H9 (cell line): Measurements from ENCODE around the gene MRPL14. TPM values are rescaled to one million over a fixed set of nuclear protein-coding genes. Genes with fewer than 3 reads are reported as not detected.

Experiments used
- DNase-seq: peaks from one replicate; pipeline ENCODE4 v3.0.0-alpha.2; 2017
- H2AFZ ChIP-seq: one replicate; pipeline ENCODE4 v1.6.1; 2013; ENCODE audit warnings: mild to moderate bottlenecking, low read length, control low read depth, moderate library complexity
- H2AK5ac ChIP-seq: 2 replicates; pipeline ENCODE4 v1.6.1; 2013; ENCODE audit warnings: low read length, control low read depth, mixed read lengths; ENCODE audit not compliant: insufficient read length
- H2BK120ac ChIP-seq: one replicate; pipeline ENCODE4 v1.6.1; 2013; ENCODE audit warnings: low read depth, mild to moderate bottlenecking, low read length, control low read depth, inconsistent platforms; ENCODE audit not compliant: poor library complexity, severe bottlenecking
- H2BK12ac ChIP-seq: 2 replicates; pipeline ENCODE4 v1.6.1; 2013; ENCODE audit warnings: low read length, control low read depth, mixed read lengths, low read depth; ENCODE audit not compliant: insufficient read length
- H2BK15ac ChIP-seq: 2 replicates; pipeline ENCODE4 v1.6.1; 2013; ENCODE audit warnings: low read depth, low read length, control low read depth
- H2BK20ac ChIP-seq: one replicate; pipeline ENCODE4 v1.6.1; 2013; ENCODE audit warnings: low read depth, mild to moderate bottlenecking, low read length, control low read depth, inconsistent platforms; ENCODE audit not compliant: poor library complexity, severe bottlenecking
- H2BK5ac ChIP-seq: 2 replicates; pipeline ENCODE4 v1.6.1; 2013; ENCODE audit warnings: low read length, control low read depth, mixed read lengths; ENCODE audit not compliant: insufficient read length
- H3K14ac ChIP-seq: 2 replicates; pipeline ENCODE4 v1.6.1; 2013; ENCODE audit warnings: low read length, control low read depth; ENCODE audit not compliant: insufficient read depth
- H3K18ac ChIP-seq: 2 replicates; pipeline ENCODE4 v1.6.1; 2013; ENCODE audit warnings: low read depth, mild to moderate bottlenecking, mixed read lengths, low read length, control low read depth; ENCODE audit not compliant: insufficient read length
- H3K23ac ChIP-seq: 2 replicates; pipeline ENCODE4 v1.6.1; 2013; ENCODE audit warnings: low read length, control low read depth, mixed read lengths, low read depth; ENCODE audit not compliant: insufficient read length
- H3K23me2 ChIP-seq: 2 replicates; pipeline ENCODE4 v1.6.1; 2013; ENCODE audit warnings: low read depth, mild to moderate bottlenecking, mixed read lengths, low read length, control low read depth; ENCODE audit not compliant: insufficient read length, poor library complexity, severe bottlenecking
- H3K27ac ChIP-seq: 2 replicates; pipeline ENCODE4 v1.5.1; 2013; ENCODE audit warnings: low read length, control low read depth, mixed read lengths, low read depth; ENCODE audit not compliant: insufficient read length
- H3K27me3 ChIP-seq: 2 replicates; pipeline ENCODE4 v1.6.1; 2013; ENCODE audit warnings: low read length, control low read depth, inconsistent platforms; ENCODE audit not compliant: insufficient read depth
- H3K4ac ChIP-seq: 2 replicates; pipeline ENCODE4 v1.6.1; 2013; ENCODE audit warnings: low read depth, mild to moderate bottlenecking, control low read depth, inconsistent platforms, low read length, moderate library complexity
- H3K4me1 ChIP-seq: 2 replicates; pipeline ENCODE4 v1.6.1; 2013; ENCODE audit warnings: low read length, control low read depth, inconsistent platforms; ENCODE audit not compliant: insufficient read depth
- H3K4me2 ChIP-seq: 2 replicates; pipeline ENCODE4 v1.6.1; 2013; ENCODE audit warnings: low read length, control low read depth, mixed read lengths; ENCODE audit not compliant: insufficient read length, insufficient read depth
- H3K56ac ChIP-seq: 2 replicates; pipeline ENCODE4 v1.6.1; 2013; ENCODE audit warnings: low read depth, mild to moderate bottlenecking, mixed read lengths, low read length, control low read depth; ENCODE audit not compliant: insufficient read length
- H3K79me1 ChIP-seq: 2 replicates; pipeline ENCODE4 v1.6.1; 2013; ENCODE audit warnings: low read depth, mild to moderate bottlenecking, moderate library complexity, low read length, control low read depth, inconsistent platforms; ENCODE audit not compliant: insufficient read depth, poor library complexity, severe bottlenecking
- H3K79me2 ChIP-seq: 2 replicates; pipeline ENCODE4 v1.6.1; 2013; ENCODE audit warnings: low read length, control low read depth, inconsistent platforms; ENCODE audit not compliant: insufficient read depth
- H3K9ac ChIP-seq: 2 replicates; pipeline ENCODE4 v1.6.1; 2013; ENCODE audit warnings: low read length, control low read depth, mixed read lengths; ENCODE audit not compliant: insufficient read length; ENCODE audit errors: extremely low read depth
- H3K9me3 ChIP-seq: one replicate; pipeline ENCODE4 v1.6.1; 2013; ENCODE audit warnings: low read depth, low read length, inconsistent platforms; ENCODE audit not compliant: control insufficient read depth
- H3T11ph ChIP-seq: one replicate; pipeline ENCODE4 v1.6.1; 2013; ENCODE audit warnings: mild to moderate bottlenecking, low read length, control low read depth, inconsistent platforms
- H4K20me1 ChIP-seq: one replicate; pipeline ENCODE4 v1.6.1; 2013; ENCODE audit not compliant: control insufficient read depth, insufficient read length, insufficient read depth
- H4K5ac ChIP-seq: 2 replicates; pipeline ENCODE4 v1.6.1; 2013; ENCODE audit warnings: low read depth, mild to moderate bottlenecking, mixed read lengths, low read length, control low read depth; ENCODE audit not compliant: insufficient read length
- H4K8ac ChIP-seq: replicated peaks from 2 replicates; pipeline ENCODE4 v1.6.1; 2013; ENCODE audit warnings: low read length, control low read depth, mixed read lengths, low read depth; ENCODE audit not compliant: insufficient read length
- H4K91ac ChIP-seq: 2 replicates; pipeline ENCODE4 v1.6.1; 2013; ENCODE audit warnings: low read depth, mild to moderate bottlenecking, moderate library complexity, mixed read lengths, low read length, control low read depth; ENCODE audit not compliant: insufficient read length
- H3K27ac Mint-ChIP-seq, 3 experiments: 2 replicates in 2 of 3; 3 replicates in 1 of 3; pipeline ENCODE4 v1.8.0; 2020 to 2021; ENCODE audit warnings: mixed read lengths in 3 of 3, mild to moderate bottlenecking in 1 of 3, moderate library complexity in 1 of 3
- H3K27me3 Mint-ChIP-seq: 2 replicates; pipeline ENCODE4 v1.8.0; 2021; ENCODE audit warnings: low read depth, mild to moderate bottlenecking, moderate library complexity, mixed read lengths
- H3K36me3 Mint-ChIP-seq, 3 experiments: 2 replicates in 2 of 3; 3 replicates in 1 of 3; pipeline ENCODE4 v1.8.0; 2020 to 2021; ENCODE audit warnings: low read depth in 3 of 3, mixed read lengths in 3 of 3; ENCODE audit not compliant: insufficient read depth in 1 of 3
- H3K4me1 Mint-ChIP-seq, 2 experiments: 2 replicates each; pipeline ENCODE4 v1.8.0; 2020; ENCODE audit warnings: mixed read lengths in 2 of 2
- H3K4me3 Mint-ChIP-seq, 2 experiments: 2 replicates in 1 of 2; 3 replicates in 1 of 2; pipeline ENCODE4 v1.8.0; 2020 to 2021; ENCODE audit warnings: mild to moderate bottlenecking in 2 of 2, mixed read lengths in 2 of 2, moderate library complexity in 1 of 2
- H3K9me3 Mint-ChIP-seq, 2 experiments: 2 replicates in 1 of 2; 3 replicates in 1 of 2; pipeline ENCODE4 v1.8.0; 2020; ENCODE audit warnings: mild to moderate bottlenecking in 2 of 2, mixed read lengths in 2 of 2, moderate library complexity in 1 of 2
- WGBS: extraction: QIAGEN DNeasy Blood & Tissue Kit; methylation state at CpG from one replicate; pipeline ENCODE4 v1.1.7; 2013; ENCODE audit warnings: missing lambda C conversion rate, low lambda C conversion rate, mixed read lengths; ENCODE audit not compliant: insufficient read length; ENCODE audit errors: extremely low coverage; 5-methylcytosine and 5-hydroxymethylcytosine counted together
- total RNA-seq: library from RNA; stranded (reverse); gene quantifications from 2 replicates; pipeline ENCODE4 v1.2.1, GENCODE V29; 2021
- TF ChIP-seq, protein P1 (sequence below): fragments of 200-600 bp; sonication (generic); conservative IDR thresholded peaks from 3 replicates; pipeline ENCODE4 v1.8.0; 2021; ENCODE audit warnings: antibody characterized with exemption, mild to moderate bottlenecking

MRPL14 gene
- total RNA-seq, 1 experiment from 2014 or later = 80.1 TPM

DNA sequence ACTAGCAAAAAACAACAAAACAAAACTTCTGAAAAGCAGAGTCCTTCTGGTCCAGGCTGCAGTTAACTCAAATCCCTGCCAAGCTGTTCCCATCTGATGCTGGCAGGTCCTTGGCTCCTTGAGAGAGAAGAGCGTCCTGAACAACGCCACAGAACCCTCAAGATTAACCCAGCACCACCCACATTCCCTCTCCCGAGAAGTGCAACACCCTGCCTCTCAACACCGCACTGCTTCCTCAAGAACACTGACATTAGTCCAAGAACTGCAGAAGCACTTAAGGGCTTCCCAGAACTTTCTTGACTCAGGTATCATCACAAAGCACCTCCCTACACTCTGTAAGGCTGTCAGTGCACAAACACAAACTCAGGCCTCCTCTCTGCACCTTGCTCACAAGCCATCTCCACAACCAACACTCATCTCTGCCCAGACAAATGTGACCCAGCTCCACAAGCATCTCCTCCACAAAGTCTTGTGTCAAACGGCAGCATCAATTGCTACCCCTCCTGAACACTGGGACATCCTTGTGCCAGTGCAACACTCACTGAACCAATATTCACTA, 7.5 kb downstream of the MRPL14 start:
- Histone ChIP-seq H3K79me2 (peaks cover 59% of the 10 kb centered on the region), H3K9me3 (no peaks in the 10 kb centered on the region), H3K4me2 (no peak overlapping the region), H3K56ac (no peak overlapping the region), H3K18ac (no peak overlapping the region), H4K91ac (no peak overlapping the region), H2AFZ (no peak overlapping the region), H3K23me2 (no peaks in the 10 kb centered on the region), H4K5ac (no peak overlapping the region), H4K8ac (no peak overlapping the region), H3T11ph (no peak overlapping the region), H2BK15ac (no peak overlapping the region), H3K9ac (no peak overlapping the region), H3K14ac (no peak overlapping the region), H3K27ac (no peak overlapping the region), H2BK120ac (no peak overlapping the region), H2BK5ac (no peak overlapping the region), H3K79me1 (peaks cover 19% of the 10 kb centered on the region), H3K4ac (no peak overlapping the region), H2AK5ac (no peak overlapping the region), H2BK12ac (no peak overlapping the region), H3K23ac (no peak overlapping the region), H4K20me1 (no peaks in the 10 kb centered on the region), H2BK20ac (no peak overlapping the region), H3K27me3 (no peaks in the 10 kb centered on the region), H3K4me1 (peaks cover 2% of the 10 kb centered on the region; the same call in 1 of the 2 replicates)
- DNase-seq = no peak
- Mint-ChIP-seq H3K9me3 (no peaks in the 10 kb centered on the region), H3K27ac (peak overlapping the region in 2 of 3 experiments; percentile 2 to 27; a peak in 5 of 7 replicates), H3K4me3 (no peak overlapping the region), H3K27me3 (no peaks in the 10 kb centered on the region), H3K36me3 (peaks cover 0 to 21% (median 20%) of the 10 kb centered on the region in 3 experiments; a peak in 5 of 7 replicates), H3K4me1 (peaks cover 51 to 59% of the 10 kb centered on the region in 2 experiments)
- TF ChIP-seq, protein P1, sequence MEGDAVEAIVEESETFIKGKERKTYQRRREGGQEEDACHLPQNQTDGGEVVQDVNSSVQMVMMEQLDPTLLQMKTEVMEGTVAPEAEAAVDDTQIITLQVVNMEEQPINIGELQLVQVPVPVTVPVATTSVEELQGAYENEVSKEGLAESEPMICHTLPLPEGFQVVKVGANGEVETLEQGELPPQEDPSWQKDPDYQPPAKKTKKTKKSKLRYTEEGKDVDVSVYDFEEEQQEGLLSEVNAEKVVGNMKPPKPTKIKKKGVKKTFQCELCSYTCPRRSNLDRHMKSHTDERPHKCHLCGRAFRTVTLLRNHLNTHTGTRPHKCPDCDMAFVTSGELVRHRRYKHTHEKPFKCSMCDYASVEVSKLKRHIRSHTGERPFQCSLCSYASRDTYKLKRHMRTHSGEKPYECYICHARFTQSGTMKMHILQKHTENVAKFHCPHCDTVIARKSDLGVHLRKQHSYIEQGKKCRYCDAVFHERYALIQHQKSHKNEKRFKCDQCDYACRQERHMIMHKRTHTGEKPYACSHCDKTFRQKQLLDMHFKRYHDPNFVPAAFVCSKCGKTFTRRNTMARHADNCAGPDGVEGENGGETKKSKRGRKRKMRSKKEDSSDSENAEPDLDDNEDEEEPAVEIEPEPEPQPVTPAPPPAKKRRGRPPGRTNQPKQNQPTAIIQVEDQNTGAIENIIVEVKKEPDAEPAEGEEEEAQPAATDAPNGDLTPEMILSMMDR = no peak
- WGBS = no CpG with 5 or more reads among the region's 5 CpGs
